HG02938 (cell line): ENCODE data around the gene DGKH.
"Not testable (repeated sequence)": the region's sequence is repeated elsewhere in the genome, so short reads cannot be mapped to it uniquely, and the experiment has no call there.

Experiments
- ATAC-seq: cut with Tn5 transposase; IDR thresholded peaks from one replicate; pipeline ENCODE4 v1.9.1; 2021; ENCODE audit warnings: mild to moderate bottlenecking, moderate library complexity; ENCODE audit not compliant: unreplicated experiment

Gene DGKH

GRCh38 chr13:42112864-42113263 lies 64.4 kb downstream of the DGKH start:
- no peak for ATAC-seq

GRCh38 chr13:42113478-42113877 lies 65.0 kb downstream of the DGKH start:
- no peak for ATAC-seq

GRCh38 chr13:42114278-42114677 lies 65.8 kb downstream of the DGKH start:
- ATAC-seq: no peak

GRCh38 chr13:42114912-42115311 lies 66.5 kb downstream of the DGKH start:
- no peak for ATAC-seq

GRCh38 chr13:42116225-42116624 lies 67.8 kb downstream of the DGKH start:
- ATAC-seq: no peak

- no peak for ATAC-seq
Measured at GRCh38 chr13:42119041-42119440, 70.6 kb downstream of the DGKH start.

GRCh38 chr13:42119875-42120274 lies 71.4 kb downstream of the DGKH start:
- ATAC-seq: peak; percentile 56

- no peak for ATAC-seq
Measured at GRCh38 chr13:42123600-42123999, 75.2 kb downstream of the DGKH start.

- ATAC-seq: no peak
Measured at GRCh38 chr13:42125046-42125445, 76.6 kb downstream of the DGKH start.

GRCh38 chr13:42127047-42127446 lies 78.6 kb downstream of the DGKH start:
- ATAC-seq: no peak

- no peak for ATAC-seq
Measured at GRCh38 chr13:42129033-42129432, 80.6 kb downstream of the DGKH start.

- ATAC-seq: no peak
Measured at GRCh38 chr13:42136518-42136917, 88.1 kb downstream of the DGKH start.

- no peak for ATAC-seq
Measured at GRCh38 chr13:42137856-42138537, 89.5 kb downstream of the DGKH start.

GRCh38 chr13:42140494-42140893 lies 92.0 kb downstream of the DGKH start:
- ATAC-seq: no peak

- not testable (repeated sequence) for ATAC-seq
Measured at GRCh38 chr13:42141052-42141451, 92.6 kb downstream of the DGKH start.

- ATAC-seq: no peak
Measured at GRCh38 chr13:42146359-42146758, 97.9 kb downstream of the DGKH start.

GRCh38 chr13:42148538-42148937 lies 100.1 kb downstream of the DGKH start:
- ATAC-seq: no peak

- no peak for ATAC-seq
Measured at GRCh38 chr13:42149136-42149535, 100.7 kb downstream of the DGKH start.

GRCh38 chr13:42151781-42152180 lies 103.3 kb downstream of the DGKH start:
- ATAC-seq: no peak

GRCh38 chr13:42152495-42152894 lies 104.0 kb downstream of the DGKH start:
- no peak for ATAC-seq

- no peak for ATAC-seq
Measured at GRCh38 chr13:42153199-42154113, 105.0 kb downstream of the DGKH start.

- ATAC-seq: no peak
Measured at GRCh38 chr13:42155251-42155650, 106.8 kb downstream of the DGKH start.
